Left forelimb (tissue), 1 donor: Measurements from ENCODE around the gene PHF20.
"Not testable (repeated sequence)": the region's sequence is repeated elsewhere in the genome, so short reads cannot be mapped to it uniquely, and the experiment has no call there.

Experiments used
- DNase-seq: peaks from one replicate; pipeline ENCODE4 v3.0.0-alpha.2; 2018; ENCODE audit warnings: low spot score

The PHF20 gene

GRCh38 chr20:35885212-35885611, 113.4 kb downstream of the PHF20 start:
- DNase-seq: no peak

GRCh38 chr20:35886537-35886936, 114.7 kb downstream of the PHF20 start:
- no peak for DNase-seq

GRCh38 chr20:35887393-35888064, 115.7 kb downstream of the PHF20 start:
- no peak for DNase-seq

- DNase-seq: no peak
These were observed 116.8 kb downstream of the PHF20 start for GRCh38 chr20:35888657-35889056.

GRCh38 chr20:35891375-35891774, 119.6 kb downstream of the PHF20 start:
- no peak for DNase-seq

- no peak for DNase-seq
These were observed 121.1 kb downstream of the PHF20 start for GRCh38 chr20:35892871-35893270.

- no peak for DNase-seq
These were observed 122.1 kb downstream of the PHF20 start for GRCh38 chr20:35893942-35894341.

- not testable (repeated sequence) for DNase-seq
These were observed 123.7 kb downstream of the PHF20 start for GRCh38 chr20:35895516-35895915.

- no peak for DNase-seq
These were observed 127.2 kb downstream of the PHF20 start for GRCh38 chr20:35899064-35899463.

GRCh38 chr20:35901230-35901629, 129.4 kb downstream of the PHF20 start:
- not testable (repeated sequence) for DNase-seq

- DNase-seq: no peak
These were observed 130.1 kb downstream of the PHF20 start for GRCh38 chr20:35901678-35902544.

- DNase-seq: no peak
These were observed 130.7 kb downstream of the PHF20 start for GRCh38 chr20:35902545-35902941.

- DNase-seq: no peak
These were observed 132.0 kb downstream of the PHF20 start for GRCh38 chr20:35903843-35904242.

GRCh38 chr20:35904982-35905663, 133.3 kb downstream of the PHF20 start:
- DNase-seq: no peak

- no peak for DNase-seq
These were observed 135.3 kb downstream of the PHF20 start for GRCh38 chr20:35907017-35907701.

- no peak for DNase-seq
These were observed 136.2 kb downstream of the PHF20 start for GRCh38 chr20:35908007-35908406.

GRCh38 chr20:35909176-35909575, 137.4 kb downstream of the PHF20 start:
- no peak for DNase-seq

- no peak for DNase-seq
These were observed 138.0 kb downstream of the PHF20 start for GRCh38 chr20:35909796-35910195.

GRCh38 chr20:35910254-35910653, 138.4 kb downstream of the PHF20 start:
- DNase-seq: no peak

- no peak for DNase-seq
These were observed 141.1 kb downstream of the PHF20 start for GRCh38 chr20:35912881-35913280.

- no peak for DNase-seq
These were observed 145.3 kb downstream of the PHF20 start for GRCh38 chr20:35917077-35917476.

- no peak for DNase-seq
These were observed 146.2 kb downstream of the PHF20 start for GRCh38 chr20:35918021-35918420.
